Right ventricle myocardium inferior (tissue), 1 donor: Measurements from ENCODE around the gene DYNLRB2. TPM values are rescaled to one million over a fixed set of nuclear protein-coding genes. Genes with fewer than 3 reads are reported as not detected.

ENCODE experiments used
- ATAC-seq: fragments of 200-7000 bp; cut with Tn5 transposase; one replicate; pipeline ENCODE4 v1.9.1; 2020; ENCODE audit warnings: mild to moderate bottlenecking, moderate library complexity
- DNase-seq: peaks from one replicate; pipeline ENCODE4 v3.0.0; 2021; ENCODE audit errors: missing footprints
- intact Hi-C: fragments of 100-400 bp; cut with DNase I; formaldehyde crosslinking; loops from one replicate; pipeline ENCODE4 v1.11.0; 2022
- long read RNA-seq: library from polyadenylated mRNA; unstranded; transcript quantifications from one replicate; pipeline ENCODE4 v2.0.0, GENCODE V29; 2021
- total RNA-seq: library from RNA; stranded (reverse); fragmentation: NEBNext Ultra II Directional; extraction: Animal tissue kit (Norgen Biotek cat#: 25700); gene quantifications from one replicate; pipeline ENCODE4 v1.2.1, GENCODE V29; 2021
- donor health status: DM: no; HTN: yes; CAD: no; lungs with severe emphysema.

DYNLRB2 gene
- not detected for total RNA-seq
- long read RNA-seq: 0 reads

GRCh38 chr16:80540516-80541305 is at the start of gene DYNLRB2:
Gene DYNLRB2 (plus strand): TSS chr16:80540993. CDS start chr16:80541077, 84 bp downstream.
- intact Hi-C loops: no loop called here
- ATAC-seq (peak; percentile 98), DNase-seq (peak; percentile 96)

GRCh38 chr16:80500116-80500859 is 40.5 kb upstream of the DYNLRB2 start:
- intact Hi-C loops: no loop called here
- ATAC-seq (no peak), DNase-seq (no peak)

GRCh38 chr16:80500961-80501525 is 39.8 kb upstream of the DYNLRB2 start:
- DNase-seq (no peak), ATAC-seq (no peak)
- intact Hi-C loops: no loop called here

GRCh38 chr16:80503107-80503506 is 37.7 kb upstream of the DYNLRB2 start:
- no peak for DNase-seq
- peak; percentile 21 for ATAC-seq
- intact Hi-C loops: no loop called here

GRCh38 chr16:80507538-80507937 is 33.3 kb upstream of the DYNLRB2 start:
- intact Hi-C loops: no loop called here
- ATAC-seq: peak; percentile 77
- no peak for DNase-seq

- intact Hi-C loops: no loop called here
These were observed 30.9 kb upstream of the DYNLRB2 start for GRCh38 chr16:80509872-80510271.

GRCh38 chr16:80511824-80512592 is 28.8 kb upstream of the DYNLRB2 start:
- intact Hi-C loops: no loop called here
- DNase-seq (no peak), ATAC-seq (no peak)

More at GRCh38 chr16:80509872-80510271, 30.9 kb upstream of the DYNLRB2 start:
- ATAC-seq (no peak), DNase-seq (no peak)

GRCh38 chr16:80512593-80512853 is 28.3 kb upstream of the DYNLRB2 start:
- ATAC-seq: no peak
- no peak for DNase-seq
- intact Hi-C loops: no loop called here

- intact Hi-C loops: no loop called here
- ATAC-seq (no peak), DNase-seq (no peak)
These were observed 25.4 kb upstream of the DYNLRB2 start for GRCh38 chr16:80515374-80515773.

GRCh38 chr16:80517846-80518245 is 22.9 kb upstream of the DYNLRB2 start:
- DNase-seq: no peak
- intact Hi-C loops: no loop called here
- no peak for ATAC-seq

- intact Hi-C loops: no loop called here
- no peak for ATAC-seq
- DNase-seq: no peak
These were observed 22.4 kb upstream of the DYNLRB2 start for GRCh38 chr16:80518436-80518835.

GRCh38 chr16:80519189-80519588 is 21.6 kb upstream of the DYNLRB2 start:
- ATAC-seq (no peak), DNase-seq (no peak)
- intact Hi-C loops: no loop called here

- intact Hi-C loops: no loop called here
- DNase-seq (no peak), ATAC-seq (no peak)
These were observed 15.4 kb upstream of the DYNLRB2 start for GRCh38 chr16:80525420-80525819.

- intact Hi-C loops: no loop called here
- DNase-seq (no peak), ATAC-seq (no peak)
These were observed 14.3 kb upstream of the DYNLRB2 start for GRCh38 chr16:80526418-80527061.

- ATAC-seq: no peak
- intact Hi-C loops: no loop called here
These were observed 13.5 kb upstream of the DYNLRB2 start for GRCh38 chr16:80527297-80527696.

GRCh38 chr16:80530479-80530878 is 10.3 kb upstream of the DYNLRB2 start:
- ATAC-seq: no peak
- DNase-seq: no peak
- intact Hi-C loops: no loop called here

More at GRCh38 chr16:80527297-80527696, 13.5 kb upstream of the DYNLRB2 start:
- DNase-seq: no peak

GRCh38 chr16:80536238-80536637 is 4.6 kb upstream of the DYNLRB2 start:
- ATAC-seq: no peak
- intact Hi-C loops: no loop called here
- no peak for DNase-seq

GRCh38 chr16:80541306-80541694 is 507 bp downstream of the DYNLRB2 start:
- intact Hi-C loops: no loop called here
- ATAC-seq (no peak), DNase-seq (no peak)

GRCh38 chr16:80543162-80543561 is 2.4 kb downstream of the DYNLRB2 start:
- intact Hi-C loops: no loop called here
- no peak for DNase-seq
- no peak for ATAC-seq
